IPS-15b (cell line): ENCODE data around the gene ADAM15.

Source experiments
- H3K27me3 ChIP-seq: one replicate; pipeline ENCODE4 v1.6.1; 2013; ENCODE audit warnings: low read length; ENCODE audit not compliant: control insufficient read depth, insufficient read depth
- H3K36me3 ChIP-seq: one replicate; pipeline ENCODE4 v1.6.1; 2013; ENCODE audit warnings: low read length; ENCODE audit not compliant: control insufficient read depth, insufficient read depth
- H3K4me1 ChIP-seq: one replicate; pipeline ENCODE4 v1.6.1; 2013; ENCODE audit warnings: mild to moderate bottlenecking, low read length; ENCODE audit not compliant: control insufficient read depth, insufficient read depth
- H3K4me3 ChIP-seq: one replicate; pipeline ENCODE4 v1.5.1; 2013; ENCODE audit warnings: low read depth, low read length
- H3K9ac ChIP-seq: one replicate; pipeline ENCODE4 v1.6.1; 2013; ENCODE audit warnings: low read depth, mild to moderate bottlenecking, low read length
- H3K9me3 ChIP-seq: one replicate; pipeline ENCODE4 v1.6.1; 2013; ENCODE audit warnings: mild to moderate bottlenecking, low read length; ENCODE audit not compliant: control insufficient read depth, insufficient read depth

Gene ADAM15

GRCh38 chr1:155050560-155051341, at the start of gene ADAM15:
Gene ADAM15, plus strand, starts transcription at chr1:155051316. Its CDS starts 71 bp downstream, at chr1:155051387.
- H3K36me3 ChIP-seq = no peaks in the 10 kb centered on the region
- H3K4me1 ChIP-seq = peaks cover 3% of the 10 kb centered on the region
- no peaks in the 10 kb centered on the region for H3K9me3 ChIP-seq
- peak within 1 kb of the TSS; percentile 92 for H3K4me3 ChIP-seq
- H3K27me3 ChIP-seq = peaks cover 35% of the 10 kb centered on the region
- peak within 1 kb of the TSS; percentile 73 for H3K9ac ChIP-seq

DNA sequence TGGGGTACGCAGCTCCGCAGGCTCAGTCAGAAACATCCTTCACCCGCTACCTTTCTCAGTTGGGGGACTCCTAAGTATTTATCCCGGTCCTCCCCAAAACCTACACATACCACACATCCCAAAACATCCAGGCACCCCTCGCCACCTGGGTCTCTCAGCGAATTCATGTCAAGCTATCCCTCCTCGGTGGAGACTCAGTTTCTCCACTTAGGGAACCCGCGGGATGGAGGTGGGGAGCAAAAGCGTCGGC, 49.8 kb upstream of the ADAM15 start:
- Histone ChIP-seq H3K9ac (peak overlapping the region; percentile 2), H3K4me3 (peak overlapping the region; percentile 89), H3K4me1 (peaks cover 11% of the 10 kb centered on the region), H3K36me3 (no peaks in the 10 kb centered on the region), H3K27me3 (peaks cover 5% of the 10 kb centered on the region), H3K9me3 (no peaks in the 10 kb centered on the region)

- peak overlapping the region; percentile 89 for H3K4me3 ChIP-seq
- H3K9me3 ChIP-seq = no peaks in the 10 kb centered on the region
- H3K4me1 ChIP-seq = peaks cover 11% of the 10 kb centered on the region
- H3K9ac ChIP-seq = peak overlapping the region; percentile 2
- no peaks in the 10 kb centered on the region for H3K36me3 ChIP-seq
- H3K27me3 ChIP-seq = peaks cover 5% of the 10 kb centered on the region
These were observed 49.2 kb upstream of the ADAM15 start for GRCh38 chr1:155001675-155002463.

- H3K36me3 ChIP-seq = no peaks in the 10 kb centered on the region
- peaks cover 4% of the 10 kb centered on the region for H3K27me3 ChIP-seq
- peaks cover 11% of the 10 kb centered on the region for H3K4me1 ChIP-seq
- H3K9me3 ChIP-seq = no peaks in the 10 kb centered on the region
- H3K9ac ChIP-seq = peak within 1 kb of the TSS; percentile 41
- peak within 1 kb of the TSS; percentile 89 for H3K4me3 ChIP-seq
These were observed 48.5 kb upstream of the ADAM15 start, which contains the start of gene ZBTB7B for GRCh38 chr1:155002464-155003226. Gene ZBTB7B, plus strand, starts transcription at chr1:155002802. Its CDS starts 11,859 bp downstream, at chr1:155014661.

DNA sequence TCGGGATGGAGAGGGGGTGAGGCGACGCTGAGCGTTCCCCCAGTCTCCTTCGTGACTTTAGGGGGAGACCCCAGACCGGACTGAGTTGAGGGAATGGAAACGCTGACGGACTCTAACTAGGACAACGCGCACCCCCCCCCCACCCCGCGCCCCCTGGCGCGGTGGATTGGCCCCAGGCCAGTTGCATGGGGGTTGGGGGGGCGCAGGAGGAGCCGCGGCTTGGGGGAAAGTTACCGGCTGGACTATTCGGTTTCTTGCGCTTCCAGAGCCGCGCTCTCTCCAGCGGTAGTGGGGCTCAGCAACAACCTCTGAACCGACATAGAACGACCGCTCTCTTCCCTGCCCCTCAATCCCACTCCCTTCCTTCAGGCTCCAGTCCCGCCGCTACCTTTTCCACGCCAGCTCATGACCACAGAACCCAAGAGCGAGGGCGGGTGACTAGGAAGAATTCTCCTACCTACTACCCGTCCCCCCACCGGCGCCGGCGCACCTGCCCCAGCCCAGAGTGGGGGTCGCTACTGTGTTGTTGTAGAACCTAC, 47.8 kb upstream of the ADAM15 start:
- Histone ChIP-seq H3K4me3 (peak overlapping the region; percentile 79), H3K9ac (peak overlapping the region; percentile 41), H3K36me3 (no peaks in the 10 kb centered on the region), H3K9me3 (no peaks in the 10 kb centered on the region), H3K27me3 (no peaks in the 10 kb centered on the region), H3K4me1 (peaks cover 11% of the 10 kb centered on the region)

DNA sequence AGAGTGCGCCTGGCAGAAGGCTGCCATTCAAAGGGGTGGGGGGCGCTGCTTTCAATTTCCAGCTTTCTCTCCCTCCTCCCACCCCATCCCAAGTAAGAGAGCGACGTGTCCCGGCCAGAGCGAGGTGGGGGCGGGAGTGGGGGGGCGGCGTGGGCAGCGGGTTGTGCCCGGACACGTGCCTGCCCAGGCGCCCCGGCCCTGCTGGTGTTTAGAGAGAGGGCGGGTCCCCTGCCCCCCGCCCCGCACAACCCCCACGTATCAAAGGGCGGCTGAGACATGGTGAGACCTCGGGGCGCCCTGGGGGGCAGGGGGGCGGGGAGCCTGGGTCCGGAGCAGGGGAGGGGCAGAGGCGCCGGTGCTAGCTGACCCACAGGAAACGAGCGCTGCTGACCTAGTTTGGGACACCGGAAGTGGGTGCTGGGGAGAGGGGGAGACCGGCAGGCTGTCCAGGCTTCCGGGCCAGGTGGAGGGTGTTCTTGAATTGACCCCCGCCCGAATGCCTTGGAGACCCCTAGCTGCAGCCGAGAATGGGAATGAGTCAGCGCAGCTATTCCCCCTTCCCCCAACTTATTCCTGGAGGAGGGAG, 47.3 kb upstream of the ADAM15 start:
- H3K36me3 ChIP-seq = no peaks in the 10 kb centered on the region
- H3K4me1 ChIP-seq = peaks cover 12% of the 10 kb centered on the region
- no peaks in the 10 kb centered on the region for H3K9me3 ChIP-seq
- H3K9ac ChIP-seq = peak overlapping the region; percentile 41
- peak overlapping the region; percentile 79 for H3K4me3 ChIP-seq
- no peaks in the 10 kb centered on the region for H3K27me3 ChIP-seq

DNA sequence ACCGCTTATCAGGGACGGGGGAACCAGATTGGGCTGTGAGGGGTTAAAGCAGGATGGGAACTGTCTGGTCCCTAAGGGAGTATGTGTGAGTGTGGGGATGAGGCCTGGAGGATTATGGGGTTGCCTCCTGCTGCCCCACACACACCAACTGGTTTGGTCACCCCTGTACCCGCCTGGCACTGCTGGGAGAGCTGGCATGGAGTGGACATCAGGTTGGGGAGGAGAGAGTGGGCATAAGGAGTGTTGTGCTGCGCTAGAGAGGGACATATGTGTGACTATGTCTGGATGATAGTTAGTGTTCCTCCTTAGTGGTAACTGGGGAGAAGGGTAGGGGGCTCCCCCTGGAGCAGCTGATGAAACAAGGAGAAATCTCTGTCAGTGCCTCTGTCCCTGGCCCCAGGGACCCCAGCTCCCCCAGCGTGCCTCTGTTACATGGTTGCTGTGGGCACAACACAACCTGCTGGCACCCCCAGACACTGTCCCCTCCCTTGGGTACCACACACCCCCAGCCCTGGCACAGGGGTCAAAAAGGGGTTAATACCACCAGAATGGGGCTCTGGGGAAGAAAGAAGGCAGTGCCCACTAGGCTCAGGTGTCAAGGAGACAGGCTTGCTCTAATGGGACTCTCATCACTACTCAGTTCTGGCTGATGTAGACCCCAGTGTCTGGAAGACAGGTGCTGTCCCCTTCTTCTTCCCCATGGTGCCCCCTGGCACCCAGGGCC, 46.6 kb upstream of the ADAM15 start:
- Histone ChIP-seq H3K9ac (peak overlapping the region; percentile 9), H3K36me3 (no peaks in the 10 kb centered on the region), H3K4me3 (peak overlapping the region; percentile 59), H3K4me1 (peaks cover 13% of the 10 kb centered on the region), H3K27me3 (no peaks in the 10 kb centered on the region), H3K9me3 (no peaks in the 10 kb centered on the region)

DNA sequence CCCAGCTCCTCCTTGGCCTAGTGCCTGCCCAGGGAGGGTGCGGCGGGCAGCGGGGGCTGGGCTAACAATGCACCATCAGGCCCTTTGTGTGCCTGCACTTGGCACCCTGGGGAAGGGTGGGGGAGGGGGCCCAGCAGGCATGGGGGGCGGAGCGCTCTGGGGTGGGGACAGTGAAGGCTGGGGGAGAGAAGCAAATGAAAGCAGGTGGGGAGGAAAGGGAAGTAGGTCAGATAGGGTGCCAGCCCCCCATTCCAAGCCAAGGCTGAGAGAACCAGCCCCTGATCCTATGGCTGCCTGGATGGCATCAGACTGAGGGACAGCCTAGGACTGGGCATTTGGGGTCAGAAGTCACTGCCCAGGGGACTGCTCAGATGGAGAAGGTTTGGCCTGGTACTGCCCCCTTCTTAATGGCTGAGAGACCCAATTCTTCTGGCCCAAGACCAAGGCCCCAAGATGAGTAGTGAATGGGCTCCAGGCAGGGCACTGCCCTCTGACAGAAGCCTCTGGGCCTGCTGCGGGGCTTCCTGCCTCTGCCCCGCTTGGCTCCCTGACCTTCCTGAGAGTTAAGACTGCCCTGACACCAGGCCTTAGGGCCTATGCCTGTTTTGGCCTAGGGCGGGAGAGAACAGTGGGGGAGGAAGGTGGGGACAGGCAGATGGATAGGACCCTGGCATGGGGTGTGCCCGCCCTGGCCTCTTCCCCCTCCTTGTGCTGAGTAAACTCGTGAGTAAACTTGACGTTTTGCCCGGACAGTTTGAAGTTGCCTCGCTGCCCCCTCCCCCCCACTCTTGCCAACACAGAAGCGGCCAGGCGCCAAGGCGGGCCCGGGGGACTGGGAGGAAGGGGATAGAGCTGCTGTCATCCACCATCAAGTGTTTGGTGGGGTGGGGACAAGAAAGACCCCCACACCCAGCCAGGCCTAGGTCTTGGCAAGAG, 45.8 kb upstream of the ADAM15 start:
- Histone ChIP-seq H3K36me3 (no peaks in the 10 kb centered on the region), H3K4me1 (peaks cover 17% of the 10 kb centered on the region), H3K27me3 (no peaks in the 10 kb centered on the region), H3K4me3 (peak overlapping the region; percentile 59), H3K9me3 (no peaks in the 10 kb centered on the region), H3K9ac (no peak overlapping the region)

DNA sequence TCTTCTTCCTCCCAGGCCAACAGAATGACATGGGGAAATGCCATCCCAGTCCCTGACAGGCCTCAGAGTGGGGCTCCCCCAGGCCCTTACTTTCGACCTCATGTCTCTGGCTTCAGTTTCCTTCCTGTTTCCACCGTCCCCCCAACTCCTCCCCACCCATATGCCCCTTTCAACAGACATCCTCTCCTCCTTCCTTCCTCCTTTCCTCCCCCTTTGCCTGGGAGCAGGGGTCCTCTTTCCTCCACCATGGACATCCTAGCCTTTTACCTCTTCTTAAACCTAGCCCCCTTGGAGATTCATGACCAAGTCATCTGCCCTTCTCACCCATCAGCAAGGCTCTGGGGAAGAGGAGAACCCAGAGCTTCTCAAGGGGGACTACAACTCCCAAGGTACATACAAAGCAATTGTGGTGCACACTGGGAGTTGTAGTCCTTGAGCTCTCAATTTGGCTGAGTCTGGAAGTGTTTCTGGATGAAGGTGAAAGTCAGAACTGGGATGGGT, 44.5 kb upstream of the ADAM15 start:
- Histone ChIP-seq H3K36me3 (no peaks in the 10 kb centered on the region), H3K9me3 (no peaks in the 10 kb centered on the region), H3K4me3 (no peak overlapping the region), H3K4me1 (peaks cover 17% of the 10 kb centered on the region), H3K27me3 (no peaks in the 10 kb centered on the region), H3K9ac (no peak overlapping the region)

- H3K36me3 ChIP-seq = no peaks in the 10 kb centered on the region
- no peaks in the 10 kb centered on the region for H3K27me3 ChIP-seq
- no peak overlapping the region for H3K4me3 ChIP-seq
- no peak overlapping the region for H3K9ac ChIP-seq
- H3K4me1 ChIP-seq = peaks cover 20% of the 10 kb centered on the region
- no peaks in the 10 kb centered on the region for H3K9me3 ChIP-seq
These were observed 43.8 kb upstream of the ADAM15 start for GRCh38 chr1:155007251-155007828.
